Measurements from ENCODE around the gene SLC35E1. TPM values are rescaled to one million over a fixed set of nuclear protein-coding genes. Genes with fewer than 3 reads are reported as not detected.
A peak's percentile ranks its signal among the peaks of the same experiment; 100 is the strongest.

Gene SLC35E1
- total RNA-seq, 1 experiment from 2014 or later: 49.1 TPM

DNA sequence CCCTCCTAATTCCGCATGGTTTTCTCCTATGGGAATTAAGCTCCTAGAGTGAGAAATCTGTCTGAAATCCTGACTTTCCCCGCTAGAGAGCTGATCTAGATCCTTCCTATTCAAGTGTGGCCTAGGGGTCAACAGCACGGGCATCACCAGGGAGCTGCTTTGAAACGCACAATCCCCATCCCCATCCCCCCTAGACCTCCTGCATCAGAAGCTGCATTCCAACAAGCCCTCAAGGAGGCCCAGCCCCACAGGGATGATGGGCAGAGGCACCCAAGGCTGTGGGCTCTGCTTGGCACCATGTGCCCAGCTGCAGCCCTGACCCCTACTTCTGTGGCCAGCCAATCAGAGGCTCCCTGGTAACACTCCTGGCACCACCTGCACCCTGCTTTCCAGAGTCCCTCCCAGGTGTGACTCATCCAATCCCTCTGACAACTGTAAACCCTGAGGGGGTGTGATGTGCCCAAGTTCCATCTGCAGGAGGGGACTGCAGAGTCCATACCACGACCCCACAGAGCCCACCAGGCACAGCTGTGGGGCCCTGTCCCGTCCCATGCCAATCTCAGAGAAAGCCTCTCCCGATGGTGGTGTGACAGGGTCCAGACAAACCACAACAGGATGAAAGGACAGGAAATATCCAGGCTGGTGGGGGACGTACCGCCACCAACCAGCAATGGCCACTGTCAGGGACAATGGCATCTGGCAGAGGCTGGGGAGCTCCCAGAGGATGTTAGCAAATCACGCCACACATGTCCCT is 19.8 kb upstream of the SLC35E1 start:
- no peak for TF ChIP-seq CTCF (IDR thresholded peaks at IDR 0.05 in 2 of 3, conservative IDR thresholded peaks at IDR 0.05 in 1 of 3; ENCODE audit: borderline replicate concordance in 1 of 3, insufficient read depth in 1 of 3, low read depth in 2 of 3, low read length in 2 of 3)
- no peak for TF ChIP-seq SRF (IDR thresholded peaks at IDR 0.05; ENCODE audit: low read depth)
- TF ChIP-seq, protein P1, sequence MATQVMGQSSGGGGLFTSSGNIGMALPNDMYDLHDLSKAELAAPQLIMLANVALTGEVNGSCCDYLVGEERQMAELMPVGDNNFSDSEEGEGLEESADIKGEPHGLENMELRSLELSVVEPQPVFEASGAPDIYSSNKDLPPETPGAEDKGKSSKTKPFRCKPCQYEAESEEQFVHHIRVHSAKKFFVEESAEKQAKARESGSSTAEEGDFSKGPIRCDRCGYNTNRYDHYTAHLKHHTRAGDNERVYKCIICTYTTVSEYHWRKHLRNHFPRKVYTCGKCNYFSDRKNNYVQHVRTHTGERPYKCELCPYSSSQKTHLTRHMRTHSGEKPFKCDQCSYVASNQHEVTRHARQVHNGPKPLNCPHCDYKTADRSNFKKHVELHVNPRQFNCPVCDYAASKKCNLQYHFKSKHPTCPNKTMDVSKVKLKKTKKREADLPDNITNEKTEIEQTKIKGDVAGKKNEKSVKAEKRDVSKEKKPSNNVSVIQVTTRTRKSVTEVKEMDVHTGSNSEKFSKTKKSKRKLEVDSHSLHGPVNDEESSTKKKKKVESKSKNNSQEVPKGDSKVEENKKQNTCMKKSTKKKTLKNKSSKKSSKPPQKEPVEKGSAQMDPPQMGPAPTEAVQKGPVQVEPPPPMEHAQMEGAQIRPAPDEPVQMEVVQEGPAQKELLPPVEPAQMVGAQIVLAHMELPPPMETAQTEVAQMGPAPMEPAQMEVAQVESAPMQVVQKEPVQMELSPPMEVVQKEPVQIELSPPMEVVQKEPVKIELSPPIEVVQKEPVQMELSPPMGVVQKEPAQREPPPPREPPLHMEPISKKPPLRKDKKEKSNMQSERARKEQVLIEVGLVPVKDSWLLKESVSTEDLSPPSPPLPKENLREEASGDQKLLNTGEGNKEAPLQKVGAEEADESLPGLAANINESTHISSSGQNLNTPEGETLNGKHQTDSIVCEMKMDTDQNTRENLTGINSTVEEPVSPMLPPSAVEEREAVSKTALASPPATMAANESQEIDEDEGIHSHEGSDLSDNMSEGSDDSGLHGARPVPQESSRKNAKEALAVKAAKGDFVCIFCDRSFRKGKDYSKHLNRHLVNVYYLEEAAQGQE (IDR thresholded peaks at IDR 0.05; ENCODE audit: low read depth): no peak
- TF ChIP-seq EZH2phosphoT487 (IDR thresholded peaks at IDR 0.05; ENCODE audit: borderline replicate concordance): no peak
- no peak for TF ChIP-seq POLR2AphosphoS5 (IDR thresholded peaks at IDR 0.05; ENCODE audit: low read depth, low read length)
- TF ChIP-seq FOSL1 (IDR thresholded peaks at IDR 0.05; ENCODE audit: low read depth): no peak
- no peak for TF ChIP-seq SP1 (IDR thresholded peaks at IDR 0.05; ENCODE audit: low read depth)
- no peaks in the 10 kb centered on the region for H3K27me3 ChIP-seq (ENCODE audit: insufficient read depth, low read length)
- H3K9ac ChIP-seq (ENCODE audit: low read length): no peak overlapping the region
- no peak for DNase-seq (ENCODE audit: low read depth, low spot score)
- no peak overlapping the region for H2AFZ ChIP-seq (ENCODE audit: low read depth, low read length, poor library complexity, severe bottlenecking)
- no peaks in the 10 kb centered on the region for H3K36me3 ChIP-seq (ENCODE audit: control insufficient read depth in 1 of 2, insufficient read depth in 2 of 2, low read length in 2 of 2)
- H3K79me2 ChIP-seq (ENCODE audit: insufficient read depth, low read length): peaks cover 100% of the 10 kb centered on the region
- RAD21 ChIA-PET (ENCODE audit: low non-redundant PET in 1 of 2, low total read pairs in 2 of 2, uncharacterized antibody in 2 of 2, unreplicated experiment in 2 of 2): no interaction called here
- no TSS peak for BruUV-seq (replicated peaks)
- H3K9me3 ChIP-seq (ENCODE audit: control insufficient read depth in 1 of 2, insufficient read depth in 1 of 2, low read depth in 1 of 2, low read length in 2 of 2): no peaks in the 10 kb centered on the region
- H3K4me2 ChIP-seq (ENCODE audit: low read length): no peak overlapping the region
- peaks cover 4% of the 10 kb centered on the region; the same call in 1 of the 2 replicates for H4K20me1 ChIP-seq (ENCODE audit: insufficient read depth)
- CTCF ChIA-PET: no interaction called here
- intact Hi-C loops (cut with micrococcal nuclease): no loop called here
- ATAC-seq: peak; percentile 62; the same call in 1 of the 2 replicates
- POLR2A ChIA-PET: no interaction called here
- H3K4me3 ChIP-seq (replicated peaks in 1 of 2; ENCODE audit: low read depth in 1 of 2, low read length in 2 of 2): no peak overlapping the region
- no peaks in the 10 kb centered on the region for H3K9me2 ChIP-seq (ENCODE audit: insufficient read depth)
- H3K27ac ChIP-seq (ENCODE audit: low read depth, low read length): no peak overlapping the region
- peaks cover 6 to 18% of the 10 kb centered on the region in 2 experiments; a peak in 3 of 4 replicates for H3K4me1 ChIP-seq (ENCODE audit: control insufficient read depth in 1 of 2, insufficient read depth in 2 of 2, low read length in 2 of 2)
